GM13977 (cell line): ENCODE data around the gene SLC40A1.

ENCODE experiments used
- DNase-seq: peaks from one replicate; pipeline ENCODE4 v3.0.0; 2012; ENCODE audit warnings: low spot score
- CTCF ChIP-seq: IDR thresholded peaks from 2 replicates; pipeline ENCODE4 v1.5.1; 2012; ENCODE audit warnings: mild to moderate bottlenecking, control low read depth; ENCODE audit not compliant: insufficient read depth; ENCODE audit errors: extremely low read depth, missing control alignments
- in situ Hi-C: fragments of 300-500 bp; cut with MboI; formaldehyde crosslinking; loops from one replicate; pipeline ENCODE4 v1.12.0; 2022; ENCODE audit warnings: low sequenced_read_pairs, low pct_unique_long_range_greater_than_20kb, mixed read lengths, inconsistent platforms; ENCODE audit not compliant: unreplicated experiment

SLC40A1 gene

GRCh38 chr2:189544318-189545042 is 36.1 kb downstream of the SLC40A1 start:
- TF ChIP-seq CTCF, result no peak
- in situ Hi-C loops, result no loop called here

GRCh38 chr2:189543367-189543766 is 37.2 kb downstream of the SLC40A1 start:
- in situ Hi-C loops, result no loop called here
- DNase-seq, result no peak
- TF ChIP-seq CTCF, result no peak

More at GRCh38 chr2:189544318-189545042, 36.1 kb downstream of the SLC40A1 start:
- no peak for DNase-seq

GRCh38 chr2:189542145-189542882 is 38.3 kb downstream of the SLC40A1 start:
- DNase-seq, result no peak
- no peak for TF ChIP-seq CTCF
- in situ Hi-C loops, result no loop called here

- no peak for DNase-seq
- no peak for TF ChIP-seq CTCF
- in situ Hi-C loops, result no loop called here
Observed at GRCh38 chr2:189541591-189541990, 39.0 kb downstream of the SLC40A1 start.

GRCh38 chr2:189540551-189540950 is 40.0 kb downstream of the SLC40A1 start:
- in situ Hi-C loops, result no loop called here
- DNase-seq, result no peak
- no peak for TF ChIP-seq CTCF

- TF ChIP-seq CTCF, result no peak
- no peak for DNase-seq
- in situ Hi-C loops, result no loop called here
Observed at GRCh38 chr2:189538402-189538801, 42.2 kb downstream of the SLC40A1 start.
